GM08714 (cell line): ENCODE results near the gene HIPK2.
"Not testable (repeated sequence)": the region's sequence is repeated elsewhere in the genome, so short reads cannot be mapped to it uniquely, and the experiment has no call there.

Experiments used
- H3K4me3 ChIP-seq: fragments of 200-500 bp; sonication (Bioruptor generic); 2 replicates; pipeline ENCODE4 v1.5.1; 2014; ENCODE audit warnings: mild to moderate bottlenecking, low read length, inconsistent platforms
- ZNF274 ChIP-seq: IDR thresholded peaks from 2 replicates; pipeline ENCODE4 v1.6.1; 2012; ENCODE audit warnings: mild to moderate bottlenecking, low read depth, low read length

Gene HIPK2

GRCh38 chr7:139682136-139683013, 95.4 kb downstream of the HIPK2 start:
- TF ChIP-seq ZNF274 = no peak
- no peak overlapping the region for H3K4me3 ChIP-seq

- TF ChIP-seq ZNF274 = no peak
- no peak overlapping the region for H3K4me3 ChIP-seq
Observed at GRCh38 chr7:139681812-139682135, 96.0 kb downstream of the HIPK2 start.

GRCh38 chr7:139681463-139681755, 96.4 kb downstream of the HIPK2 start:
- H3K4me3 ChIP-seq = no peak overlapping the region
- TF ChIP-seq ZNF274 = no peak

GRCh38 chr7:139680676-139681462, 96.9 kb downstream of the HIPK2 start:
- TF ChIP-seq ZNF274 = no peak
- H3K4me3 ChIP-seq = no peak overlapping the region

- TF ChIP-seq ZNF274 = no peak
- no peak overlapping the region for H3K4me3 ChIP-seq
Observed at GRCh38 chr7:139679731-139680594, 97.8 kb downstream of the HIPK2 start.

GRCh38 chr7:139676390-139676789, 101.4 kb downstream of the HIPK2 start:
- H3K4me3 ChIP-seq = no peak overlapping the region
- no peak for TF ChIP-seq ZNF274

GRCh38 chr7:139675127-139676125, 102.4 kb downstream of the HIPK2 start:
- H3K4me3 ChIP-seq = no peak overlapping the region
- TF ChIP-seq ZNF274 = no peak

GRCh38 chr7:139674752-139675126, 103.1 kb downstream of the HIPK2 start:
- H3K4me3 ChIP-seq = no peak overlapping the region
- no peak for TF ChIP-seq ZNF274

GRCh38 chr7:139674341-139674740, 103.5 kb downstream of the HIPK2 start:
- TF ChIP-seq ZNF274 = no peak
- H3K4me3 ChIP-seq = no peak overlapping the region

GRCh38 chr7:139673762-139674161, 104.0 kb downstream of the HIPK2 start:
- no peak overlapping the region; the same call in 1 of the 2 replicates for H3K4me3 ChIP-seq
- no peak for TF ChIP-seq ZNF274

- no peak for TF ChIP-seq ZNF274
- H3K4me3 ChIP-seq = peak overlapping the region; percentile 6; the same call in 1 of the 2 replicates
Observed at GRCh38 chr7:139673230-139673629, 104.6 kb downstream of the HIPK2 start.

- no peak for TF ChIP-seq ZNF274
- no peak overlapping the region for H3K4me3 ChIP-seq
Observed at GRCh38 chr7:139671967-139672366, 105.8 kb downstream of the HIPK2 start.

GRCh38 chr7:139670662-139671061, 107.1 kb downstream of the HIPK2 start:
- H3K4me3 ChIP-seq = not testable (repeated sequence)
